Skeletal muscle tissue (tissue), 4 donors: ENCODE results near the gene TRPM3. TPM values are rescaled to one million over a fixed set of nuclear protein-coding genes. Genes with fewer than 3 reads are reported as not detected.

ENCODE experiments used
- H3K27ac ChIP-seq: one replicate; pipeline ENCODE4 v1.7.0; 2013; ENCODE audit warnings: mild to moderate bottlenecking, low read depth, low read length, inconsistent platforms
- H3K27me3 ChIP-seq, 3 donors: one replicate each; pipeline ENCODE4 v1.7.0; 2013; ENCODE audit warnings: low read length in 3 of 3; ENCODE audit not compliant: control insufficient read depth in 3 of 3, insufficient read depth in 3 of 3
- H3K36me3 ChIP-seq, 3 donors: one replicate each; pipeline ENCODE4 v1.7.0; 2013; ENCODE audit warnings: low read length in 3 of 3; ENCODE audit not compliant: control insufficient read depth in 3 of 3, insufficient read depth in 3 of 3
- H3K4me1 ChIP-seq, 3 donors: one replicate each; pipeline ENCODE4 v1.7.0; 2013; ENCODE audit warnings: low read length in 3 of 3, mild to moderate bottlenecking in 3 of 3; ENCODE audit not compliant: control insufficient read depth in 3 of 3, insufficient read depth in 3 of 3
- H3K4me3 ChIP-seq, 3 donors: one replicate each; pipeline ENCODE4 v1.7.0; 2013; ENCODE audit warnings: low read length in 3 of 3
- H3K9ac ChIP-seq, 3 donors: one replicate each; pipeline ENCODE4 v1.7.0; 2013; ENCODE audit warnings: low read length in 3 of 3, mild to moderate bottlenecking in 3 of 3, moderate library complexity in 2 of 3, low read depth in 1 of 3
- H3K9me3 ChIP-seq, 3 donors: one replicate each; pipeline ENCODE4 v1.7.0; 2013; ENCODE audit warnings: low read length in 3 of 3; ENCODE audit not compliant: control insufficient read depth in 3 of 3
- total RNA-seq: library from RNA; depleted of rRNA; stranded (reverse); fragments of >200 nt; gene quantifications from one replicate; pipeline ENCODE4 v1.2.3, GENCODE V29; 2014
- donor health status: Osteomylitis.

The TRPM3 gene
- total RNA-seq, 1 donor from 2014 or later, result 1.6 TPM

- Histone ChIP-seq H3K4me1 (peaks cover 6 to 12% (median 6%) of the 10 kb centered on the region in 3 donors), H3K36me3 (no peaks in the 10 kb centered on the region), H3K27ac (no peak overlapping the region), H3K27me3 (no peaks in the 10 kb centered on the region), H3K9ac (no peak overlapping the region), H3K9me3 (no peaks in the 10 kb centered on the region), H3K4me3 (no peak overlapping the region)
Measured at GRCh38 chr9:70569070-70569772, 552.2 kb downstream of the TRPM3 start.

GRCh38 chr9:70567511-70567910, 553.9 kb downstream of the TRPM3 start:
- Histone ChIP-seq H3K9me3 (no peaks in the 10 kb centered on the region), H3K4me3 (no peak overlapping the region), H3K27me3 (no peaks in the 10 kb centered on the region), H3K36me3 (no peaks in the 10 kb centered on the region), H3K4me1 (peaks cover 3 to 6% (median 5%) of the 10 kb centered on the region in 3 donors), H3K27ac (no peak overlapping the region), H3K9ac (no peak overlapping the region)

DNA sequence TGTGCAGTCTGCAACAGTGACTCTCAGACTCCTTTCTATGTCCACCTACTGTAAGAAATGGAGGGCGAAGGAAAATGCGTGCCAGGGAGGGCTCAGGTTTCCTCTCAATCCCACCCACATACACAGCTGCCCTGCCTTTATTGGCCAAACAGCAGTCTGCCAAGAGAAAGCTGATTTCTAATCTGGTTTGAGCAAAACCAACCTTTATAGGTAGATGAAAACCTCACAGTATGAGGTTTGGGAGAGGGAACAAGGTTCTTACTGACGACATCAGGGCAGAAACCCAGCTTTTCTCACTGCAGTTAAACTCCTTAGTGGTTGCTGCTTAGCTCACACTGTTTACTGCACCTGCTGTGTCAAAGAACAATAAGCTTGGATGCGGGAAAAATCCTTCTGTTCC, 554.7 kb downstream of the TRPM3 start:
- no peak overlapping the region for H3K9ac ChIP-seq
- H3K27ac ChIP-seq, result no peak overlapping the region
- H3K4me3 ChIP-seq, result no peak overlapping the region
- no peaks in the 10 kb centered on the region for H3K36me3 ChIP-seq
- peaks cover 3 to 6% (median 5%) of the 10 kb centered on the region in 3 donors for H3K4me1 ChIP-seq
- H3K27me3 ChIP-seq, result no peaks in the 10 kb centered on the region
- no peaks in the 10 kb centered on the region for H3K9me3 ChIP-seq

DNA sequence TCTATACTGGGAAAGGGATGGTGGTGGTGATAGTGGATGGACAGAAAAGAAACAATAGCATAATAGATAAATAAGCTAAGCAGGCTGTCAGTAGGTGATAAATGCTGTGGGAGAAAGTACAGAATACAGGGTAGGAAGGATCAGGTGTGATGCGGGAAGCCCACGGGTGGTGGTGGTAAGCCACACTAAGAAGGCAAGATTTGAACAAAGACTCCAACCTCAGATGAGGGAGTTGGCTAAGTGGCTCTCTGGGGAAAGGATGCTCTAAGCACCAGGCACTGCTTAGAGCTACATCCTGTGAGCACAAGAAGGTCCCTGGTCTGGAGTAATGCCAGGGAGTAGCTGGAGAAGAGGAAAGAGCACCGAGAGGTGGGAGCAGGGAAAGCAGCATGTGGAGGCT, 555.4 kb downstream of the TRPM3 start:
- no peak overlapping the region for H3K27ac ChIP-seq
- H3K9ac ChIP-seq, result no peak overlapping the region
- no peak overlapping the region for H3K4me3 ChIP-seq
- no peaks in the 10 kb centered on the region for H3K9me3 ChIP-seq
- H3K36me3 ChIP-seq, result no peaks in the 10 kb centered on the region
- H3K4me1 ChIP-seq, result peaks cover 3 to 6% (median 5%) of the 10 kb centered on the region in 3 donors
- no peaks in the 10 kb centered on the region for H3K27me3 ChIP-seq

- Histone ChIP-seq H3K27ac (peak overlapping the region; percentile 77), H3K9ac (no peak overlapping the region), H3K36me3 (no peaks in the 10 kb centered on the region), H3K27me3 (no peaks in the 10 kb centered on the region), H3K4me1 (peaks cover 3 to 6% (median 5%) of the 10 kb centered on the region in 3 donors), H3K4me3 (no peak overlapping the region), H3K9me3 (no peaks in the 10 kb centered on the region)
Measured at GRCh38 chr9:70564468-70565335, 556.7 kb downstream of the TRPM3 start.

GRCh38 chr9:70563431-70564204, 557.8 kb downstream of the TRPM3 start:
- H3K4me3 ChIP-seq, result no peak overlapping the region
- H3K9me3 ChIP-seq, result no peaks in the 10 kb centered on the region
- no peaks in the 10 kb centered on the region for H3K36me3 ChIP-seq
- peak overlapping the region; percentile 77 for H3K27ac ChIP-seq
- H3K9ac ChIP-seq, result no peak overlapping the region
- H3K27me3 ChIP-seq, result no peaks in the 10 kb centered on the region
- H3K4me1 ChIP-seq, result peaks cover 0 to 5% (median 3%) of the 10 kb centered on the region in 3 donors

DNA sequence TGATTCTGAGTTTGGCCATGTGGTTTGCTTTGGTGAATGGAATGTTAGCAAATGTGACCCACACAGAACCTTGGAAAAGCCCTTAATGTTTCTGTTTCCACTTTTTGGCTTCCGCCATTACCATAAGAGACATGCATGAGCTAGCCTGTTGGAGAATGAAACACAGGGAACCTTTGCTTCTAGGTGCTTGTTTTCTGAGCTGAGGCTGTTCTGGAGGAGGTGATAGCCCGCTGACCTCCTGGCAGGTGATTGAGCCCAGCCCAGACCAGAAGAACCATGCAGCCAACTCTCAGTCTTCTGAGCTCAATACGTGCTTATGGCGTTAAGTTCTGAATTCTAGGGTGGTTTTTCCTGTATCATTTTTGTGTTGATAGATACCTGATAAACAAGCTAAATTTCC, 558.4 kb downstream of the TRPM3 start:
- no peaks in the 10 kb centered on the region for H3K9me3 ChIP-seq
- H3K9ac ChIP-seq, result no peak overlapping the region
- H3K4me3 ChIP-seq, result no peak overlapping the region
- H3K27ac ChIP-seq, result peak overlapping the region; percentile 77
- no peaks in the 10 kb centered on the region for H3K27me3 ChIP-seq
- peaks cover 0 to 5% (median 3%) of the 10 kb centered on the region in 3 donors for H3K4me1 ChIP-seq
- H3K36me3 ChIP-seq, result no peaks in the 10 kb centered on the region

DNA sequence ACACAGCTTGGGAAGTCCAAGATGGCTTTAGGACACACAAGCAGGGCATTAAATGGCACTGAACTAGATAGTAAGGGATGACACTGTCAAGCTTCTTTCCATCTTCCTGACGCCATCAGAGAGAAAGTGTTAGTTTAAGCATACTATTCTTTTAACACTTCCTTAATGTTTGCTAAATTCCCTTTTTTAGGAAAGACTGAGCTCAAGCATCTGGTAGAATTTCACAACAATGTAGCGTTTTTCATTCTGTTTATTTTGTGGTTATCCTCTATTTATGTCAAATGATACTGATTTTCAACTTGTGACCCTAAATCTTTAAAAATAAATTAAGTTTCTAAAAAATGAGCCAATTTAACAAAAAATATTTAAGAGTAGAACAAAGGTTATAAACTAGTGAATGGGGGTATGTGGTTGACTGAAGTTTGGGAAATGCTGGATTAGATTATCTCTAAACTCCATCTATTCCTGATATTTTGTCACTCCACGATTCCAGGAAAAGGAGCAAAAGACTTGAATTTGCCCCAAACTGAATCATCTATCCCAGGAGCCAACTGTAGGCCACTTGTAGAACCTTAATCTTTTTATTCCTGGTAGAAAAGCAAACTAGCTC, 559.5 kb downstream of the TRPM3 start:
- no peak overlapping the region for H3K4me3 ChIP-seq
- no peaks in the 10 kb centered on the region for H3K9me3 ChIP-seq
- no peak overlapping the region for H3K9ac ChIP-seq
- no peaks in the 10 kb centered on the region for H3K27me3 ChIP-seq
- H3K4me1 ChIP-seq, result peaks cover 0 to 5% (median 3%) of the 10 kb centered on the region in 3 donors
- H3K27ac ChIP-seq, result peak overlapping the region; percentile 77
- no peaks in the 10 kb centered on the region for H3K36me3 ChIP-seq

- H3K27me3 ChIP-seq, result no peaks in the 10 kb centered on the region
- peak overlapping the region; percentile 59 for H3K27ac ChIP-seq
- no peak overlapping the region for H3K9ac ChIP-seq
- H3K4me1 ChIP-seq, result peaks cover 0 to 5% (median 0%) of the 10 kb centered on the region in 3 donors
- H3K4me3 ChIP-seq, result no peak overlapping the region
- no peaks in the 10 kb centered on the region for H3K9me3 ChIP-seq
- H3K36me3 ChIP-seq, result no peaks in the 10 kb centered on the region
Measured at GRCh38 chr9:70561111-70561510, 560.3 kb downstream of the TRPM3 start.
